A549 (cell line): Measurements from ENCODE around the gene PTTG1IP. TPM values are rescaled to one million over a fixed set of nuclear protein-coding genes. Genes with fewer than 3 reads are reported as not detected.
"Not testable (repeated sequence)": the region's sequence is repeated elsewhere in the genome, so short reads cannot be mapped to it uniquely, and the experiment has no call there.

Experiments used
- ATAC-seq, 2 experiments: fragments of 200-7000 bp in 1 of 2; fragments of >200 bp in 1 of 2; cut with Nextera tagmentation in 1 of 2; cut with Tn5 transposase in 1 of 2; 3 replicates each; pipeline versions ENCODE4 v1.8.0 to v1.9.1; 2018 to 2020; ENCODE audit warnings: mild to moderate bottlenecking in 1 of 2, moderate library complexity in 1 of 2
- CTCF ChIA-PET: fragments of 300-600 bp; sonication (Branson Sonifier 250); formaldehyde crosslinking; extraction: SDS; loops from one replicate; lab custom pipeline; 2021; ENCODE audit warnings: antibody characterized with exemption, inconsistent platforms; lab: Yijun Ruan, JAX
- POLR2A ChIA-PET: fragments of 350-600 bp; formaldehyde crosslinking; extraction: SDS; loops from one replicate; lab custom pipeline; 2021; ENCODE audit warnings: antibody characterized with exemption, inconsistent platforms; lab: Yijun Ruan, JAX
- DNase-seq, 2 experiments: peaks; one replicate each; pipeline versions ENCODE4 v3.0.0 to v3.0.0-alpha.2; 2011 to 2016; ENCODE audit warnings: low read depth in 1 of 2, low spot score in 1 of 2
- FAIRE-seq: peaks from 2 replicates; lab custom pipeline; 2011; peaks lifted over from hg19 to GRCh38; lab: Jason Lieb, UNC
- H3K27ac ChIP-seq, 2 experiments: fragments of >200 bp; sonication (Bioruptor Twin); formaldehyde crosslinking; 3 replicates each; pipeline ENCODE4 v1.5.1; 2016 to 2017
- H3K4me1 ChIP-seq: fragments of >200 bp; sonication (Bioruptor Twin); formaldehyde crosslinking; 3 replicates; pipeline ENCODE4 v1.6.1; 2016
- H3K4me2 ChIP-seq: fragments of >200 bp; sonication (Bioruptor Twin); formaldehyde crosslinking; 3 replicates; pipeline ENCODE4 v1.6.1; 2016
- H3K4me3 ChIP-seq: fragments of >200 bp; sonication (Bioruptor Twin); formaldehyde crosslinking; 3 replicates; pipeline ENCODE4 v1.5.1; 2016
- H3K9me3 ChIP-seq: fragments of >200 bp; sonication (Bioruptor Twin); formaldehyde crosslinking; 3 replicates; pipeline ENCODE4 v1.6.1; 2016
- CBX8 ChIP-seq: fragments of 200-600 bp; sonication (generic); IDR thresholded peaks from 2 replicates; pipeline ENCODE4 v1.6.1; 2016
- CEBPB ChIP-seq, 2 experiments: fragments of >200 bp in 1 of 2; sonication (Bioruptor Twin) in 1 of 2; formaldehyde crosslinking in 1 of 2; IDR thresholded peaks; 2 replicates each; pipeline ENCODE4 v1.6.1; 2012 to 2016
- FOXS1 ChIP-seq: fragments of 250-450 bp; sonication (Bioruptor Pico); IDR thresholded peaks from 2 replicates; pipeline ENCODE4 v1.5.0; 2020; ENCODE audit warnings: mild to moderate bottlenecking, moderate library complexity
- HEYL ChIP-seq: fragments of 250-450 bp; sonication (Bioruptor Pico); IDR thresholded peaks from 2 replicates; pipeline ENCODE4 v1.8.0; 2021; ENCODE audit warnings: mild to moderate bottlenecking, moderate library complexity
- HOXB5 ChIP-seq: fragments of 250-450 bp; sonication (Bioruptor Pico); IDR thresholded peaks from 2 replicates; pipeline ENCODE4 v1.5.0; 2020; ENCODE audit warnings: mild to moderate bottlenecking, moderate library complexity
- NR3C1 ChIP-seq: fragments of >200 bp; sonication (Bioruptor Twin); formaldehyde crosslinking; IDR thresholded peaks from 3 replicates; pipeline ENCODE4 v1.6.1; 2017
- RARB ChIP-seq: fragments of 250-450 bp; sonication (Bioruptor Pico); IDR thresholded peaks from 2 replicates; pipeline ENCODE4 v1.8.0; 2021; ENCODE audit warnings: mild to moderate bottlenecking, moderate library complexity
- ZNF302 ChIP-seq: fragments of 250-450 bp; sonication (Bioruptor Pico); IDR thresholded peaks from 2 replicates; pipeline ENCODE4 v1.9.0; 2021; ENCODE audit warnings: inconsistent platforms, mild to moderate bottlenecking, moderate library complexity
- WGBS: methylation state at CpG from one replicate; pipeline ENCODE4 v1.1.6; 2017; ENCODE audit errors: missing lambda C conversion rate; 5-methylcytosine and 5-hydroxymethylcytosine counted together
- polyA plus RNA-seq, 4 experiments: library from polyadenylated mRNA; depleted of rRNA in 3 of 4; stranded (reverse); fragments of >200 nt; fragmentation: RNase III in 1 of 4; extraction: RNeasy Plus Mini Kit Qiagen cat#74134 plus additional on column Dnase treatment in 1 of 4; gene quantifications; 2 replicates in 3 of 4; 3 replicates in 1 of 4; pipeline ENCODE4 v1.2.3, GENCODE V29; 2011 to 2017
- TF ChIP-seq, protein P1 (sequence below): fragments of >200 bp; sonication (Bioruptor Twin); formaldehyde crosslinking; IDR thresholded peaks from 2 replicates; pipeline ENCODE4 v1.6.1; 2016
- TF ChIP-seq, protein P2 (sequence below): IDR thresholded peaks from 2 replicates; pipeline ENCODE4 v1.6.1; 2012
- TF ChIP-seq, protein P3 (sequence below): fragments of 200-600 bp; sonication (generic); IDR thresholded peaks from 2 replicates; pipeline ENCODE4 v1.6.1; 2016; ENCODE audit warnings: antibody characterized with exemption, mild to moderate bottlenecking, moderate library complexity

Gene PTTG1IP
- polyA plus RNA-seq, 2 of the 4 experiments (the other 2 are of a cell fraction): 98.7 to 99.4 TPM

DNA sequence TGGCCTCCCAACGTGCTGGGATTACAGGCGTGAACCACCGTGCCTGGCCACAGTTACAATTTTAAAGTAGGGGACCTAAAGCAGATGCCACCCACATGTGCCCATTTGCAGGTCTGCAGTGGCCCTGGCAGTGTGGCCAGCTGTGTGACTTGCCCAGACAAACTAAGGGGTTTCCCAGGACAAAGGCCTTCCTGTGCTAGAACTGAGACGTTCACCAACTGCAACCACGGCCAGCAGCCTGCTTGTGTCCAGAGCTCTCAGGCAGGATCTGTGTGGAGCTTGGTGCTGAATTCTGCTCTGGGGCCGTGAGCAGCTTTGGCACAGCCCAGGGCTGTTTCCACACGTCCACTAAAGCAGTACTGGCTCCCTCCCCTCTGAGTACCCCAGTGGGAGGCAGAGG is 10.6 kb upstream of the PTTG1IP start:
- FAIRE-seq (no peak), ATAC-seq (no peak), DNase-seq (no peak)
- H3K9me3 ChIP-seq: no peaks in the 10 kb centered on the region
- H3K4me2 ChIP-seq: no peak overlapping the region
- no peak overlapping the region for H3K4me3 ChIP-seq
- 78% methylated on average over 3 of the region's 7 CpGs for WGBS
- ChIA-PET CTCF (interaction anchor here (0.8 to 1.2 kb wide), 3 partner anchors 9 to 91 kb away, joined by 3 read pairs; no protein-coding TSS in a partner anchor), POLR2A (interaction anchor here (1.2 kb wide), 1 partner anchor 10 kb away, joined by 3 read pairs; the partner anchor contains the start of gene PTTG1IP)
- no peak overlapping the region for H3K27ac ChIP-seq
- TF ChIP-seq CEBPB (IDR thresholded peaks at IDR 0.05) (no peak), ZNF302 (no peak)
- H3K4me1 ChIP-seq: peaks cover 16% of the 10 kb centered on the region

DNA sequence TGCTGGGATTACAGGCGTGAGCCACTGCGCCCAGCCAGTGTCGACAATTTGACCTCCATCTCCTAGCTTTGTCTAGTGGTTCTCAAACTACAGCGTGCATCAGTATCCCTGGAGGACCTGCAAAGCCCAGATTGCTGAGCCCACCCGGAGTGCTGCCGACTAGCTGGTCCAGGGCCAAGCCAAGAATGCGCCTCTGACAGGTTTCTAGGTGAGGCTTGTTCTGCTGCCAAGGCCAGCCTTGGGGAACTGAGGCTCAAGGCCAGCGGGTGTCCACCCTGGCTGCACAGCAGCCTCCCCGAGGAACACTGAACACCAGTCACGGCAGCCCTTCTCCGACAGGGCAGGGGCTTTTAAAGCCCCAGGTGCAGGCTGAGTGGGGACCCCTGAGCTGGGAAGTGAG is 9.8 kb upstream of the PTTG1IP start:
- peaks cover 24% of the 10 kb centered on the region for H3K4me1 ChIP-seq
- TF ChIP-seq ZNF302: no peak
- CTCF ChIA-PET: interaction anchor here (0.6 to 1.2 kb wide), 5 partner anchors 11 to 531 kb away, joined by 3 to 5 read pairs (median 3); no protein-coding TSS in a partner anchor
- no peak overlapping the region for H3K4me3 ChIP-seq
- no peak overlapping the region for H3K27ac ChIP-seq
- POLR2A ChIA-PET: interaction anchor here (1.8 kb wide), 1 partner anchor 10 kb away, joined by 4 read pairs; the partner anchor contains the start of gene PTTG1IP
- H3K9me3 ChIP-seq: no peaks in the 10 kb centered on the region
- FAIRE-seq (no peak), ATAC-seq (no peak), DNase-seq (no peak)
- no peak overlapping the region for H3K4me2 ChIP-seq
- 96% methylated on average over 8 of the region's 11 CpGs for WGBS

DNA sequence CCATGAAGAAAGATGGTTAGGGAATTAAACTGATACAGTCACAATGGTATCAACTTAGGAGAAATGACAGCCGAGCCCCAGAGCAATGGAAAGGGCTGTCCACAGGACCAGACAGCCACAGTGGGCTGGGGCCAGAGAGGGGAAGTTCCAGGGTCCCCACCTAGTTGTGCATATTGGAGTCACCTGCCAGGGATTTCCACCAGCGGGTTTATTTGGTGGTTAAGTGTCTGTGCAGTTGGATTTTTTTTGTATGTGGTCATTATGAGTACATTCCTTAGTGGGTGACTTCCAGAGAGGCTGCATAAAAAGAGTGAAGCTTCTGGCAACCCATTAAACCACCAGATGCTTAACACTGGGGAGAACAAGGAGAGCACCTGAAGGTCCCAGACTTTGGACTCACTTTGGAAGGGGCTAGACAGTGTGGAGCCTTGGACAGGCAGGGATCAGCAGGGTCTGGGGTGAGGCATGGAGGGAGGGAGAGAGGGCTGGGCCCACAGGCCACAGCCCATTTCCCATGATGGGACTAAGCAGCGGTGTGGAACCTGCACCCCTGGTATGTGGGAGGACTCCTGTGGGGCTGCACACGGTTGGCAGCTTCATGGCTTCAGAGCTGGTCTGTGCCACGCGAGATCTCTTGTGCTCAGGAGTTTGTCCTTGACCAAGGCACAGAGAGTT is 7.8 kb upstream of the PTTG1IP start:
- no peak overlapping the region for H3K4me3 ChIP-seq
- 57% methylated on average over 5 of the region's 6 CpGs for WGBS
- ATAC-seq: no peak
- no peak for FAIRE-seq
- no peaks in the 10 kb centered on the region for H3K9me3 ChIP-seq
- peak overlapping the region; percentile 28; the same call in 2 of the 3 replicates for H3K4me2 ChIP-seq
- no peak for TF ChIP-seq RARB (CRISPR knock-in tag)
- no peak for TF ChIP-seq CBX8
- H3K4me1 ChIP-seq: peaks cover 28% of the 10 kb centered on the region
- POLR2A ChIA-PET: interaction anchor here (1.1 kb wide), 1 partner anchor 46 kb away, joined by 3 read pairs; no protein-coding TSS in a partner anchor
- no peak for DNase-seq
- H3K27ac ChIP-seq: peak overlapping the region; percentile 22 to 43; a peak in 5 of 6 replicates
- CTCF ChIA-PET: interaction anchor here (1.0 to 3.1 kb wide), 6 partner anchors 12 to 87 kb away, joined by 3 to 18 read pairs (median 4); no protein-coding TSS in a partner anchor

DNA sequence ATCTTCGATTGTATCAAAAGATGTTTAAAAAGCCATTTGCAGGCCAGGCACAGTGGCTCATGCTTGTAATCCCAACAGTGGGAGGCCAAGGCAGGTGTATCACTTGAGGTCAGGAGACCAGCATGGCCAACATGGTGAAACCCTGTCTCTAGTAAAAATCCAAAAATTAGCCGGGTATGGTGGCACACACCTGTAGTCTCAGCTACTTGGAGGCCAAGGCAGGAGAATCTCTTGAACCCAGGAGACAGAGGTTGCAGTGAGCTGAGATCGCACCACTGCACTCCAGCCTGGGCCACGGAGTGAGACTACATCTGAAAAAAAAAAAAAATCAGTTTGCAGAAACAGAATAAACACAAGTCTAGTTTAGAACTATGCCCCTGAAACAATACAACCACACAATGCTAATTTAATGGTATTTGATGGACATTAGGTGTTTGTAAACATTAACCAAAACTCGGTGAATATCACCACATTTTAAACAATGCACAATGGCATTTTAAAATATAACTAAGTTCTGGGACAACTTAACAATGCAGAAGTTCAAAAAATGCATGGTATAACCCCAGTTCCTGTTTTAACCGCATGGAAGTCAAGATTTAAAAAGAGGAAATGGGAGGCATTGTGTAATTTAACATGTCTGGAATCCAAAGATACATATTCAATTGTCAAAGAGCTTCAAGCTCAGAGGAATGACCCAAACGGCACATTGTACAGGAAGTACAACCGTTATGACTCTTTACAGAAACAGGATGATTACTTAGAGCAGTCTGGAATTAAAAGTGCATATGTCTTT is 7.1 kb upstream of the PTTG1IP start:
- Histone ChIP-seq H3K4me3 (no peak overlapping the region), H3K9me3 (no peaks in the 10 kb centered on the region), H3K4me1 (peaks cover 28% of the 10 kb centered on the region), H3K4me2 (peak overlapping the region; percentile 28; the same call in 1 of the 3 replicates), H3K27ac (peak overlapping the region; percentile 22 to 43; a peak in 5 of 6 replicates)
- no peak for DNase-seq
- no peak for ATAC-seq
- WGBS: 50% methylated on average over 8 of the region's 8 CpGs
- POLR2A ChIA-PET: interaction anchor here (1.1 kb wide), 1 partner anchor 47 kb away, joined by 3 read pairs; no protein-coding TSS in a partner anchor
- TF ChIP-seq, protein P1, sequence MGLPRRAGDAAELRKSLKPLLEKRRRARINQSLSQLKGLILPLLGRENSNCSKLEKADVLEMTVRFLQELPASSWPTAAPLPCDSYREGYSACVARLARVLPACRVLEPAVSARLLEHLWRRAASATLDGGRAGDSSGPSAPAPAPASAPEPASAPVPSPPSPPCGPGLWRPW: no peak
- TF ChIP-seq HOXB5 (CRISPR knock-in tag): no peak
- TF ChIP-seq FOXS1 (CRISPR knock-in tag): no peak
- no peak for TF ChIP-seq HEYL
- no peak for TF ChIP-seq NR3C1
- TF ChIP-seq, protein P2, sequence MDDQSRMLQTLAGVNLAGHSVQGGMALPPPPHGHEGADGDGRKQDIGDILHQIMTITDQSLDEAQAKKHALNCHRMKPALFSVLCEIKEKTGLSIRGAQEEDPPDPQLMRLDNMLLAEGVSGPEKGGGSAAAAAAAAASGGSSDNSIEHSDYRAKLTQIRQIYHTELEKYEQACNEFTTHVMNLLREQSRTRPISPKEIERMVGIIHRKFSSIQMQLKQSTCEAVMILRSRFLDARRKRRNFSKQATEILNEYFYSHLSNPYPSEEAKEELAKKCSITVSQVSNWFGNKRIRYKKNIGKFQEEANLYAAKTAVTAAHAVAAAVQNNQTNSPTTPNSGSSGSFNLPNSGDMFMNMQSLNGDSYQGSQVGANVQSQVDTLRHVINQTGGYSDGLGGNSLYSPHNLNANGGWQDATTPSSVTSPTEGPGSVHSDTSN: no peak
- TF ChIP-seq, protein P3, sequence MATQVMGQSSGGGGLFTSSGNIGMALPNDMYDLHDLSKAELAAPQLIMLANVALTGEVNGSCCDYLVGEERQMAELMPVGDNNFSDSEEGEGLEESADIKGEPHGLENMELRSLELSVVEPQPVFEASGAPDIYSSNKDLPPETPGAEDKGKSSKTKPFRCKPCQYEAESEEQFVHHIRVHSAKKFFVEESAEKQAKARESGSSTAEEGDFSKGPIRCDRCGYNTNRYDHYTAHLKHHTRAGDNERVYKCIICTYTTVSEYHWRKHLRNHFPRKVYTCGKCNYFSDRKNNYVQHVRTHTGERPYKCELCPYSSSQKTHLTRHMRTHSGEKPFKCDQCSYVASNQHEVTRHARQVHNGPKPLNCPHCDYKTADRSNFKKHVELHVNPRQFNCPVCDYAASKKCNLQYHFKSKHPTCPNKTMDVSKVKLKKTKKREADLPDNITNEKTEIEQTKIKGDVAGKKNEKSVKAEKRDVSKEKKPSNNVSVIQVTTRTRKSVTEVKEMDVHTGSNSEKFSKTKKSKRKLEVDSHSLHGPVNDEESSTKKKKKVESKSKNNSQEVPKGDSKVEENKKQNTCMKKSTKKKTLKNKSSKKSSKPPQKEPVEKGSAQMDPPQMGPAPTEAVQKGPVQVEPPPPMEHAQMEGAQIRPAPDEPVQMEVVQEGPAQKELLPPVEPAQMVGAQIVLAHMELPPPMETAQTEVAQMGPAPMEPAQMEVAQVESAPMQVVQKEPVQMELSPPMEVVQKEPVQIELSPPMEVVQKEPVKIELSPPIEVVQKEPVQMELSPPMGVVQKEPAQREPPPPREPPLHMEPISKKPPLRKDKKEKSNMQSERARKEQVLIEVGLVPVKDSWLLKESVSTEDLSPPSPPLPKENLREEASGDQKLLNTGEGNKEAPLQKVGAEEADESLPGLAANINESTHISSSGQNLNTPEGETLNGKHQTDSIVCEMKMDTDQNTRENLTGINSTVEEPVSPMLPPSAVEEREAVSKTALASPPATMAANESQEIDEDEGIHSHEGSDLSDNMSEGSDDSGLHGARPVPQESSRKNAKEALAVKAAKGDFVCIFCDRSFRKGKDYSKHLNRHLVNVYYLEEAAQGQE: no peak
- no peak for FAIRE-seq
- CTCF ChIA-PET: interaction anchor here (1.0 to 3.1 kb wide), 4 partner anchors 13 to 52 kb away, joined by 3 to 18 read pairs (median 4); no protein-coding TSS in a partner anchor

DNA sequence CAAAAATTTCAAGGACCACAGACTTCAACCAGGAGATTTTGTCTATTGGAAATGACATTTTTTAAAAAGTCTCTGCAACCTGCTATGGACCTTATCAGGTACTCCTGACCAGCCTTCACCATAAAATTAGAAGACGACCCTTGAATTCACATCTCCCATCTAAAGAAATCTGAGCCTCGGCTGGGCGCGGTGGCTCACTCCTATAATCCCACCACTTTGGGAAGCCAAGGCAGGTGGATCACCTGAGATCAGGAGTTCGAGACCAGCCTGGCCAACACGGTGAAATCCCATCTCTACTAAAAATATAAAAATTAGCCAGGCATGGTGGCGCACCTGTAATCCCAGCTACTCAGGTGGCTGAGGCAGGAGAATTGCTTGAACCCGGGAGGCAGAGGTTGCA is 5.7 kb upstream of the PTTG1IP start:
- CTCF ChIA-PET: interaction anchor here (1.0 to 3.1 kb wide), 3 partner anchors 14 to 49 kb away, joined by 4 to 18 read pairs (median 4); no protein-coding TSS in a partner anchor
- WGBS: 89% methylated on average over 8 of the region's 8 CpGs
- POLR2A ChIA-PET: not testable (repeated sequence)

More for the DNA sequence above, 5.7 kb upstream of the PTTG1IP start:
- not testable (repeated sequence) for H3K4me3 ChIP-seq, ATAC-seq, H3K9me3 ChIP-seq, FAIRE-seq, DNase-seq
- H3K4me1 ChIP-seq: peaks cover 37% of the 10 kb centered on the region
- H3K4me2 ChIP-seq: peak overlapping the region; percentile 67; the same call in 2 of the 3 replicates
- peak overlapping the region; percentile 57 to 82; a peak in 5 of 6 replicates for H3K27ac ChIP-seq
